Heart right ventricle (tissue), 16 donors: ENCODE results near the gene KRTAP4-3. TPM values are rescaled to one million over a fixed set of nuclear protein-coding genes. Genes with fewer than 3 reads are reported as not detected.

Experiments used
- ATAC-seq, 8 donors: fragments of 200-7000 bp; cut with Tn5 transposase; one replicate each; pipeline ENCODE4 v1.9.1; 2020; ENCODE audit warnings: mild to moderate bottlenecking in 8 of 8, moderate library complexity in 8 of 8, moderate number of reproducible peaks in 1 of 8
- DNase-seq, 2 donors: peaks; one replicate each; pipeline ENCODE4 v3.0.0-alpha.2; 2020
- H3K27ac ChIP-seq, 10 donors: fragments of 200-600 bp; sonication (generic) in 2 of 10; one replicate each; pipeline versions ENCODE4 v1.5.0 to v1.8.0; 2020 to 2022; ENCODE audit warnings: mild to moderate bottlenecking in 3 of 10
- H3K27me3 ChIP-seq, 7 donors: fragments of 200-600 bp; one replicate each; pipeline ENCODE4 v1.8.0; 2021 to 2022; ENCODE audit warnings: mild to moderate bottlenecking in 2 of 7
- H3K36me3 ChIP-seq, 9 donors: fragments of 200-600 bp; sonication (generic) in 1 of 9; one replicate each; pipeline versions ENCODE4 v1.5.0 to v1.8.0; 2020 to 2022; ENCODE audit warnings: mild to moderate bottlenecking in 2 of 9
- H3K4me1 ChIP-seq, 9 donors: fragments of 200-600 bp; sonication (generic) in 1 of 9; one replicate each; pipeline versions ENCODE4 v1.5.0 to v1.8.0; 2020 to 2022; ENCODE audit warnings: mild to moderate bottlenecking in 4 of 9
- H3K4me3 ChIP-seq, 10 donors: fragments of 200-600 bp; sonication (generic) in 2 of 10; one replicate each; pipeline versions ENCODE4 v1.5.0 to v1.8.0; 2020 to 2022; ENCODE audit warnings: mild to moderate bottlenecking in 7 of 10, moderate library complexity in 2 of 10
- H3K9me3 ChIP-seq, 11 donors: fragments of 200-600 bp in 10 of 11; sonication (generic) in 2 of 11; one replicate each; pipeline versions ENCODE4 v1.5.0 to v1.8.0; 2013 to 2022; ENCODE audit warnings: mild to moderate bottlenecking in 2 of 11, control low read depth in 1 of 11, moderate library complexity in 1 of 11
- CTCF ChIP-seq, 9 donors: fragments of 200-600 bp; sonication (generic) in 2 of 9; IDR thresholded peaks; one replicate each; pipeline versions ENCODE4 v1.5.0 to v1.8.0; 2021 to 2022; ENCODE audit warnings: antibody characterized with exemption in 9 of 9, mild to moderate bottlenecking in 5 of 9, moderate library complexity in 1 of 9
- WGBS, 2 donors: extraction: QIAGEN DNeasy Blood & Tissue Kit; methylation state at CpG; one replicate each; pipeline ENCODE4 v1.1.7; 2013; ENCODE audit warnings: inconsistent platforms in 1 of 2; 5-methylcytosine and 5-hydroxymethylcytosine counted together
- intact Hi-C, 10 donors: fragments of 100-400 bp; cut with DNase I; formaldehyde crosslinking; loops; one replicate each; pipeline versions ENCODE4 v1.11.1 to v1.14.2; 2022
- long read RNA-seq, 3 donors: library from polyadenylated mRNA; unstranded; transcript quantifications; one replicate each; pipeline ENCODE4 v2.0.0, GENCODE V29; 2020 to 2021
- polyA plus RNA-seq, 2 donors: library from polyadenylated mRNA; stranded (reverse); fragments of 200-250 nt; gene quantifications; one replicate each; pipeline ENCODE4 v1.2.3, GENCODE V29; 2013
- total RNA-seq, 10 donors: library from RNA; stranded (reverse); fragmentation: NEBNext Ultra II Directional in 3 of 10; extraction: Animal tissue kit (Norgen Biotek cat#: 25700) in 3 of 10; gene quantifications; one replicate each; pipeline versions ENCODE4 v1.2.1 to v1.2.4, GENCODE V29; 2021 to 2023
- donor health status: Arrhythmogenic right ventricular cardiomyopathy.
- donor health status: ischemic (EF 13 %, LVEDD 7.1; RV severe dilation, severe dysfunction).
- donor health status: healthy with polysubstance abuse.
- donor health status: DM: no; HTN: yes; CAD: no.
- donor health status: DM: no; HTN: no; CAD: no.
- donor health status: ischemic (EF 25% LVEDD 6.9; RV normal size, moderate dysfunction).
- donor health status: ischemic (EF 25% LVEDD 5.7; RV mildly dilated, moderate dysfunction).
- donor health status: healthy.
- donor health status: DM: yes; HTN: yes; CAD: no.
- donor health status: Ischemic cardiomyopathy.
- donor health status: ischemic (EF 35%, LVEDD 5.7; RV mildly dilated, moderate dysfunction).
- donor health status: nonischemic (EF 11% LVEDD 7.7; RV severe dilation, severe dysfunction).
- donor health status: DM: yes; HTN: yes; CAD: no.
- donor health status: PGD.
- donor health status: ischemic (EF 29% LVEDD 5.4; RV normal size, mild dysfunction).
- donor health status: nonischemic (EF 23%, LVEDD 6.1; RV moderate dilation, normal function).

KRTAP4-3 gene
- not detected for total RNA-seq
- not detected for polyA plus RNA-seq
- long read RNA-seq, donor 1: 0 reads
- long read RNA-seq, donor 2: 0 reads
- long read RNA-seq, donor 3: 0 reads

- no peaks in the 10 kb centered on the region for H3K9me3 ChIP-seq
- 62 to 67% methylated on average over 1 of the region's 1 CpG for WGBS, 2 donors
- no peaks in the 10 kb centered on the region for H3K36me3 ChIP-seq
- TF ChIP-seq CTCF (IDR thresholded peaks at IDR 0.05): no peak
- no peak within 1 kb of the TSS for H3K4me3 ChIP-seq
- H3K27ac ChIP-seq: no peak within 1 kb of the TSS
- H3K27me3 ChIP-seq: peaks cover 0 to 19% (median 2%) of the 10 kb centered on the region in 7 donors
- H3K4me1 ChIP-seq: no peaks in the 10 kb centered on the region
- ATAC-seq (no peak), DNase-seq (no peak)
- intact Hi-C loops: loop anchor here in 2 of 10 donors (5.0 to 10.0 kb wide), 2 partner anchors 57 to 86 kb away; partner anchors contain the start of genes KRTAP4-7 (in 1 of the 2) and KRTAP9-2 (in 1 of the 2)
Measured at GRCh38 chr17:41168121-41168520, at the start of gene KRTAP4-3. TSS of gene KRTAP4-3 (minus strand) at chr17:41168221. CDS start at chr17:41168172, 49 bp downstream.

GRCh38 chr17:41215681-41216080, 47.7 kb upstream of the KRTAP4-3 start:
- DNase-seq: no peak
- intact Hi-C loops: no loop called here
- TF ChIP-seq CTCF (IDR thresholded peaks at IDR 0.05): no peak
- no peak overlapping the region for H3K27ac ChIP-seq
- no peaks in the 10 kb centered on the region for H3K36me3 ChIP-seq
- peaks cover 0 to 13% (median 0%) of the 10 kb centered on the region in 11 donors for H3K9me3 ChIP-seq
- 53 to 64% methylated on average over 1 of the region's 1 CpG for WGBS, 2 donors
- no peak overlapping the region for H3K4me3 ChIP-seq
- no peaks in the 10 kb centered on the region for H3K4me1 ChIP-seq
- peaks cover 0 to 48% (median 27%) of the 10 kb centered on the region in 7 donors for H3K27me3 ChIP-seq
- no peak for ATAC-seq

GRCh38 chr17:41212524-41213169, 44.6 kb upstream of the KRTAP4-3 start:
- intact Hi-C loops: no loop called here
- TF ChIP-seq CTCF (IDR thresholded peaks at IDR 0.05): no peak
- Histone ChIP-seq H3K4me1 (no peaks in the 10 kb centered on the region), H3K4me3 (no peak overlapping the region), H3K27me3 (peaks cover 0 to 64% (median 41%) of the 10 kb centered on the region in 7 donors), H3K27ac (no peak overlapping the region), H3K36me3 (no peaks in the 10 kb centered on the region), H3K9me3 (no peaks in the 10 kb centered on the region)
- 72 to 77% methylated on average over 7 of the region's 7 CpGs for WGBS, 2 donors
- ATAC-seq (no peak), DNase-seq (no peak)

- no peak for TF ChIP-seq CTCF (IDR thresholded peaks at IDR 0.05)
- Histone ChIP-seq H3K36me3 (no peaks in the 10 kb centered on the region), H3K4me1 (no peaks in the 10 kb centered on the region), H3K27me3 (peaks cover 0 to 62% (median 39%) of the 10 kb centered on the region in 7 donors), H3K27ac (no peak overlapping the region), H3K9me3 (no peaks in the 10 kb centered on the region), H3K4me3 (no peak overlapping the region)
- ATAC-seq (no peak), DNase-seq (no peak)
- intact Hi-C loops: no loop called here
- WGBS, 2 donors: 40 to 55% methylated on average over 1 of the region's 1 CpG
Measured at GRCh38 chr17:41211845-41212466, 43.9 kb upstream of the KRTAP4-3 start.
